Stomach (tissue), 4 donors: Measurements from ENCODE around the gene ERCC4.

ENCODE experiments used
- POLR2A ChIP-seq, 4 donors: fragments of 450-650 bp; IDR thresholded peaks; one replicate each; pipeline ENCODE4 v1.6.1; 2016; ENCODE audit warnings: antibody characterized with exemption in 4 of 4, control low read depth in 2 of 4, mild to moderate bottlenecking in 1 of 4, moderate library complexity in 1 of 4
- POLR2AphosphoS5 ChIP-seq, 3 donors: sonication (generic); formaldehyde crosslinking; IDR thresholded peaks; one replicate each; pipeline ENCODE4 v1.6.1; 2016; ENCODE audit warnings: antibody characterized with exemption in 3 of 3
- TF ChIP-seq, protein P1 (sequence below), 7 experiments: fragments of 450-650 bp in 4 of 7; fragments of 200-600 bp in 3 of 7; sonication (generic) in 3 of 7; IDR thresholded peaks; one replicate each; pipeline ENCODE4 v1.5.1; 2016 to 2019; ENCODE audit warnings: antibody characterized with exemption in 7 of 7, control low read depth in 2 of 7, mild to moderate bottlenecking in 1 of 7

DNA sequence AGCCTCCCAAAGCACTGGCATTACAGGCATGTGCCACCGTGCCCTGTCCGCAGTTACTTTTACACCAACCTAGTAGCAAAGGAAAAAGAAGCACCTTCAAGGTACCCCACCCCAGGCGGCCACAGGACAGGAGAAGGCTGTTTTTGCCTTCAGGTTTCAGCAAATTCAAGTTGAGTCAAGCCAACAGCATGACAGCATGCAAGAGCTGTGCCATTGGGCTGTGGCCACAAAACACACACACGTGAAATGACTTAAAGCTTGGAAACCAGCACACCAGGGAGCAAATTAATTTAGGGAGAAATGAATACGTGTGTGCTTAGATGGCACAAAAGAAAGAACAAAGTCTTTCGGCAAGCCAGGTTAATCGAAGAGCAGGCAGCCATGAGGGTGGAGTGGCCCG, 39.7 kb downstream of the ERCC4 start:
- TF ChIP-seq, protein P1, sequence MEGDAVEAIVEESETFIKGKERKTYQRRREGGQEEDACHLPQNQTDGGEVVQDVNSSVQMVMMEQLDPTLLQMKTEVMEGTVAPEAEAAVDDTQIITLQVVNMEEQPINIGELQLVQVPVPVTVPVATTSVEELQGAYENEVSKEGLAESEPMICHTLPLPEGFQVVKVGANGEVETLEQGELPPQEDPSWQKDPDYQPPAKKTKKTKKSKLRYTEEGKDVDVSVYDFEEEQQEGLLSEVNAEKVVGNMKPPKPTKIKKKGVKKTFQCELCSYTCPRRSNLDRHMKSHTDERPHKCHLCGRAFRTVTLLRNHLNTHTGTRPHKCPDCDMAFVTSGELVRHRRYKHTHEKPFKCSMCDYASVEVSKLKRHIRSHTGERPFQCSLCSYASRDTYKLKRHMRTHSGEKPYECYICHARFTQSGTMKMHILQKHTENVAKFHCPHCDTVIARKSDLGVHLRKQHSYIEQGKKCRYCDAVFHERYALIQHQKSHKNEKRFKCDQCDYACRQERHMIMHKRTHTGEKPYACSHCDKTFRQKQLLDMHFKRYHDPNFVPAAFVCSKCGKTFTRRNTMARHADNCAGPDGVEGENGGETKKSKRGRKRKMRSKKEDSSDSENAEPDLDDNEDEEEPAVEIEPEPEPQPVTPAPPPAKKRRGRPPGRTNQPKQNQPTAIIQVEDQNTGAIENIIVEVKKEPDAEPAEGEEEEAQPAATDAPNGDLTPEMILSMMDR (IDR thresholded peaks at IDR 0.05) = no peak
- TF ChIP-seq POLR2A (IDR thresholded peaks at IDR 0.05) (no peak), POLR2AphosphoS5 (IDR thresholded peaks at IDR 0.05) (no peak)
